OCI-LY7 (cell line): Measurements from ENCODE around the gene C1orf167. TPM values are rescaled to one million over a fixed set of nuclear protein-coding genes. Genes with fewer than 3 reads are reported as not detected.

Experiments used
- BruUV-seq: library from RNA; stranded (reverse); fragments of 400-500 nt; replicated peaks from 2 replicates; lab custom pipeline; 2021; lab: Mats Ljungman, UMichigan
- CTCF ChIA-PET: fragments of 300-600 bp; sonication (Branson Sonifier 250); formaldehyde crosslinking; loops from one replicate; lab custom pipeline; 2022; ENCODE audit warnings: antibody characterized with exemption; ENCODE audit not compliant: unreplicated experiment; lab: Charles Lee
- POLR2A ChIA-PET: fragments of 300-600 bp; sonication (Branson Sonifier 250); formaldehyde crosslinking; loops from one replicate; lab custom pipeline; 2022; ENCODE audit warnings: antibody characterized with exemption; lab: Charles Lee
- DNase-seq: peaks from one replicate; pipeline ENCODE4 v3.0.0-alpha.2; 2015; ENCODE audit warnings: low spot score
- H2AFZ ChIP-seq: fragments of 200-600 bp; sonication (generic), shearing (Covaris generic); 2 replicates; pipeline ENCODE4 v1.6.1; 2014; ENCODE audit warnings: mild to moderate bottlenecking, antibody characterized with exemption, low read length, moderate library complexity
- H3K27ac ChIP-seq: fragments of 200-600 bp; sonication (generic); 2 replicates; pipeline ENCODE4 v1.5.1; 2014; ENCODE audit warnings: mixed run types, low read depth, mild to moderate bottlenecking, moderate library complexity, low read length, inconsistent platforms; ENCODE audit not compliant: poor library complexity, severe bottlenecking
- H3K36me3 ChIP-seq: fragments of 200-600 bp; sonication (generic); 2 replicates; pipeline ENCODE4 v1.6.1; 2014; ENCODE audit warnings: mild to moderate bottlenecking, antibody characterized with exemption, low read length, moderate library complexity, mixed read lengths; ENCODE audit not compliant: insufficient read depth
- H3K4me1 ChIP-seq: fragments of 200-600 bp; sonication (generic); 2 replicates; pipeline ENCODE4 v1.5.1; 2014; ENCODE audit warnings: mild to moderate bottlenecking, low read length; ENCODE audit not compliant: insufficient read depth, poor library complexity, severe bottlenecking
- H3K4me2 ChIP-seq: fragments of 200-600 bp; sonication (generic); 2 replicates; pipeline ENCODE4 v1.6.1; 2014; ENCODE audit warnings: mild to moderate bottlenecking, low read length
- H3K4me3 ChIP-seq: fragments of 200-600 bp; sonication (generic); 2 replicates; pipeline ENCODE4 v1.5.1; 2014; ENCODE audit warnings: mild to moderate bottlenecking, low read depth, low read length; ENCODE audit not compliant: poor library complexity, severe bottlenecking
- H3K79me2 ChIP-seq: fragments of 200-600 bp; sonication (generic); 2 replicates; pipeline ENCODE4 v1.6.1; 2016; ENCODE audit warnings: low read depth, mild to moderate bottlenecking, low read length, moderate library complexity, mixed read lengths; ENCODE audit not compliant: insufficient read depth
- H3K9me2 ChIP-seq: fragments of 200-600 bp; sonication (generic); 2 replicates; pipeline ENCODE4 v1.6.1; 2016; ENCODE audit warnings: mild to moderate bottlenecking, low read length, mixed read lengths; ENCODE audit not compliant: insufficient read depth
- H3K9me3 ChIP-seq: fragments of 200-600 bp; sonication (generic); 2 replicates; pipeline ENCODE4 v1.6.1; 2014; ENCODE audit warnings: mild to moderate bottlenecking, mixed run types, low read length, mixed read lengths
- H4K20me1 ChIP-seq: fragments of 200-600 bp; sonication (generic); 2 replicates; pipeline ENCODE4 v1.6.1; 2014; ENCODE audit warnings: mild to moderate bottlenecking, antibody characterized with exemption, low read length, moderate library complexity, mixed read lengths; ENCODE audit not compliant: insufficient read depth
- CTCF ChIP-seq: fragments of 200-600 bp; sonication (generic); conservative IDR thresholded peaks from 2 replicates; pipeline ENCODE4 v1.5.1; 2014; ENCODE audit warnings: mild to moderate bottlenecking, antibody characterized with exemption, low read length, moderate library complexity, mixed read lengths
- EZH2phosphoT487 ChIP-seq: fragments of 200-600 bp; sonication (generic); IDR thresholded peaks from 2 replicates; pipeline ENCODE4 v1.6.1; 2018; ENCODE audit warnings: low read depth, borderline replicate concordance, mild to moderate bottlenecking, mixed run types, antibody characterized with exemption, low read length, moderate library complexity, mixed read lengths
- intact Hi-C: fragments of 100-400 bp; cut with micrococcal nuclease; formaldehyde crosslinking; loops from one replicate; pipeline ENCODE4 v1.10.0; 2022; ENCODE audit not compliant: unreplicated experiment
- total RNA-seq, 2 experiments: library from RNA; depleted of rRNA in 1 of 2; stranded (reverse); fragments of >200 nt in 1 of 2; shearing (Covaris generic) in 1 of 2; gene quantifications; 2 replicates each; pipeline ENCODE4 v1.2.3, GENCODE V29; 2014 to 2022

Gene C1orf167
- total RNA-seq, 2 experiments from 2014 or later, result 1.7 to 4.2 TPM

DNA sequence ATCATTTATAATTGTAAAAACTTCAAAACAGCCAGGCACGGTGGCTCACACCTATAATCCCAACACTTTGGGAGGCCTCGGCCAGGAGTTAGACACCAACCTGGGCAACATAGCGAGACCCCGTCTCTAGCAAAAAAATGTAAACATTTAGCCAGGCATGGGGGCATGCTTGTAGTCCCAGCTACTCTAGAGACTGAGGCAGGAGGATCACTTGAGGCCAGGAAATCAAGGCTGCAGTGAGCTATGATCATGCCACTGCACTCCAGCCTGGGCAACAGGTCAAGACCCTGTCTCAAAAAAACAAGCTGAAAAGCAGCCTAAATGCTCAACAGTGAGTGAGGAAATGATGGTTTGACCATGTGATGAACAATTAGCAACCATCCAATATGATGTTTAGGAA, 7.3 kb downstream of the C1orf167 start:
- CTCF ChIA-PET, result no interaction called here

GRCh38 chr1:11770011-11770410, 8.0 kb downstream of the C1orf167 start:
- Histone ChIP-seq H3K79me2 (no peaks in the 10 kb centered on the region), H3K36me3 (no peaks in the 10 kb centered on the region), H3K9me3 (no peaks in the 10 kb centered on the region), H3K4me2 (no peak overlapping the region), H3K4me1 (peaks cover 33% of the 10 kb centered on the region), H3K4me3 (no peak overlapping the region), H3K9me2 (no peaks in the 10 kb centered on the region), H4K20me1 (no peaks in the 10 kb centered on the region), H2AFZ (no peak overlapping the region), H3K27ac (no peak overlapping the region)
- intact Hi-C loops, result no loop called here
- ChIA-PET POLR2A (no interaction called here), CTCF (no interaction called here)
- DNase-seq, result no peak
- no peak for TF ChIP-seq EZH2phosphoT487
- no peak for TF ChIP-seq CTCF
- BruUV-seq, result no TSS peak

More for the DNA sequence above, 7.3 kb downstream of the C1orf167 start:
- peaks cover 28% of the 10 kb centered on the region for H3K4me1 ChIP-seq
- H2AFZ ChIP-seq, result no peak overlapping the region
- intact Hi-C loops, result no loop called here
- POLR2A ChIA-PET, result no interaction called here
- no peaks in the 10 kb centered on the region for H3K36me3 ChIP-seq
- no peak overlapping the region for H3K27ac ChIP-seq
- no peak overlapping the region for H3K4me2 ChIP-seq
- no peak for DNase-seq
- H3K4me3 ChIP-seq, result no peak overlapping the region
- no peaks in the 10 kb centered on the region for H3K9me3 ChIP-seq
- TF ChIP-seq CTCF (no peak), EZH2phosphoT487 (no peak)
- no peaks in the 10 kb centered on the region for H4K20me1 ChIP-seq
- H3K79me2 ChIP-seq, result no peaks in the 10 kb centered on the region
- no TSS peak for BruUV-seq
- H3K9me2 ChIP-seq, result no peaks in the 10 kb centered on the region

DNA sequence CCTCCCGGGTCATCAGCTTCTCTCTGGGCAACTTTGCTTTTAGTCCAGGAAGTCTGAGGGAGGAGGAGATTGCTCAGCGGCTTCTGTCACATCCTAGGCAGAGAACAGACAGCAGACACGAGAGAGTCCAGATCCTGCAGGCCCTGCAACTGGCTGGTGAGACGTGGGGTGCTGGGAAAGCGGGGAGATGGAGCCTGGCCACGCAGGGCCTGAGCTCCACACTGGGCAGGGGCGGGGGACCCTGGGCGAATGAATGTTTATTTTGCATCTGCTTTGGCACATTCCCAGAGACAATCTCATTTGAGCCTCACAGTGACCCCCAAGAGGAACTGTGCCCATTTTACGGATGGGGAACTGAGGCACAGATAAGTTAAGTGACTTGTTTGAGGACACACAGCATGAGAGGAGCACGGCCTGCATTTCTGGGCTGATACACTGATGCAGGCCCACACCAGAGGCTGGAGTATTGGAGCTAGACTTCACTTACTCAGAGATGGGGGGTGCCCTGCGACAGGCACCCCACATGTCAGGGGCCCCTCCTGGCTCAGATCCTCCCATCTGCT, 9.6 kb downstream of the C1orf167 start:
- TF ChIP-seq EZH2phosphoT487 (no peak), CTCF (no peak)
- BruUV-seq, result no TSS peak
- H3K4me1 ChIP-seq, result peaks cover 33% of the 10 kb centered on the region
- no peaks in the 10 kb centered on the region for H4K20me1 ChIP-seq
- H3K9me2 ChIP-seq, result no peaks in the 10 kb centered on the region
- DNase-seq, result no peak
- H2AFZ ChIP-seq, result peak overlapping the region; percentile 70; the same call in 1 of the 2 replicates
- peak overlapping the region; percentile 47 for H3K27ac ChIP-seq
- no peaks in the 10 kb centered on the region for H3K36me3 ChIP-seq
- ChIA-PET CTCF (no interaction called here), POLR2A (no interaction called here)
- peak overlapping the region; percentile 51 for H3K4me2 ChIP-seq
- no peaks in the 10 kb centered on the region for H3K9me3 ChIP-seq
- no peak overlapping the region for H3K4me3 ChIP-seq
- no peaks in the 10 kb centered on the region for H3K79me2 ChIP-seq
- intact Hi-C loops, result no loop called here
